HCT116 (cell line): ENCODE results near the gene SLC36A2. TPM values are rescaled to one million over a fixed set of nuclear protein-coding genes. Genes with fewer than 3 reads are reported as not detected.

Experiments used
- ATAC-seq: fragments of 200-7000 bp; cut with Tn5 transposase; 2 replicates; pipeline ENCODE4 v1.9.1; 2020; ENCODE audit warnings: mild to moderate bottlenecking, moderate library complexity
- BruUV-seq: library from RNA; stranded (reverse); fragments of 400-500 nt; replicated peaks from 2 replicates; lab custom pipeline; 2021; lab: Mats Ljungman, UMichigan
- CTCF ChIA-PET: fragments of 300-600 bp; sonication (Branson Sonifier 250); formaldehyde crosslinking; loops from one replicate; lab custom pipeline; 2021; ENCODE audit warnings: antibody characterized with exemption; lab: Charles Lee
- POLR2A ChIA-PET: fragments of 300-600, 350-600 bp; sonication (Branson Sonifier 250); formaldehyde crosslinking; loops from one replicate; lab custom pipeline; 2021; ENCODE audit warnings: antibody characterized with exemption; lab: Charles Lee
- RAD21 ChIA-PET, 2 experiments: fragments of 300-600 bp; sonication (Branson Sonifier 250); formaldehyde crosslinking; loops; one replicate each; lab custom pipeline; 2023; ENCODE audit warnings: low total read pairs in 2 of 2; ENCODE audit not compliant: uncharacterized antibody in 2 of 2, unreplicated experiment in 2 of 2, low non-redundant PET in 1 of 2; lab: Charles Lee
- DNase-seq: peaks from one replicate; pipeline ENCODE4 v3.0.0-alpha.2; 2010; ENCODE audit warnings: low read depth, low spot score
- H2AFZ ChIP-seq: fragments of 200-600 bp; shearing (Covaris generic), sonication (generic); 2 replicates; pipeline ENCODE4 v1.6.1; 2017; ENCODE audit warnings: low read depth, mixed run types, mixed read lengths, antibody characterized with exemption, low read length; ENCODE audit not compliant: poor library complexity, severe bottlenecking
- H3K27ac ChIP-seq: 2 replicates; pipeline ENCODE4 v1.5.1; 2012; ENCODE audit warnings: low read depth, low read length
- H3K27me3 ChIP-seq: fragments of 200-600 bp; sonication (generic); 2 replicates; pipeline ENCODE4 v1.6.1; 2016; ENCODE audit warnings: mixed run types, low read length, mixed read lengths; ENCODE audit not compliant: insufficient read depth
- H3K36me3 ChIP-seq, 2 experiments: fragments of 200-500 bp in 1 of 2; fragments of 200-600 bp in 1 of 2; sonication (Bioruptor generic) in 1 of 2; sonication (generic) in 1 of 2; 2 replicates each; pipeline versions ENCODE4 v1.5.1 to v1.6.1; 2014 to 2016; ENCODE audit warnings: low read length in 2 of 2, inconsistent platforms in 1 of 2, mixed read lengths in 1 of 2, mixed run types in 1 of 2; ENCODE audit not compliant: insufficient read depth in 2 of 2, control insufficient read depth in 1 of 2
- H3K4me1 ChIP-seq, 2 experiments: fragments of 200-600 bp in 1 of 2; sonication (generic) in 1 of 2; 2 replicates each; pipeline versions ENCODE4 v1.5.1 to v1.6.1; 2012 to 2017; ENCODE audit warnings: low read length in 2 of 2, inconsistent platforms in 1 of 2, mild to moderate bottlenecking in 1 of 2, mixed read lengths in 1 of 2, mixed run types in 1 of 2, moderate library complexity in 1 of 2; ENCODE audit not compliant: insufficient read depth in 2 of 2, control insufficient read depth in 1 of 2
- H3K4me2 ChIP-seq: fragments of 200-600 bp; sonication (generic); 2 replicates; pipeline ENCODE4 v1.6.1; 2017; ENCODE audit warnings: mixed run types, low read length, mixed read lengths
- H3K4me3 ChIP-seq, 2 experiments: fragments of 200-600 bp in 1 of 2; sonication (generic) in 1 of 2; replicated peaks in 1 of 2; 2 replicates each; pipeline ENCODE4 v1.5.1; 2011 to 2016; ENCODE audit warnings: low read length in 2 of 2, control low read depth in 1 of 2, low read depth in 1 of 2, mild to moderate bottlenecking in 1 of 2, mixed read lengths in 1 of 2, mixed run types in 1 of 2
- H3K79me2 ChIP-seq: fragments of 200-600 bp; sonication (generic); 2 replicates; pipeline ENCODE4 v1.6.1; 2017; ENCODE audit warnings: mild to moderate bottlenecking, mixed run types, low read length, moderate library complexity, mixed read lengths; ENCODE audit not compliant: insufficient read depth
- H3K9ac ChIP-seq: fragments of 200-600 bp; sonication (generic); 2 replicates; pipeline ENCODE4 v1.6.1; 2016; ENCODE audit warnings: low read length, mixed read lengths
- H3K9me2 ChIP-seq: fragments of 200-600 bp; sonication (generic), shearing (Covaris generic); 2 replicates; pipeline ENCODE4 v1.6.1; 2017; ENCODE audit warnings: mixed run types, mild to moderate bottlenecking, moderate library complexity; ENCODE audit not compliant: insufficient read depth
- H3K9me3 ChIP-seq, 2 experiments: fragments of 200-500 bp in 1 of 2; fragments of 200-600 bp in 1 of 2; sonication (Bioruptor generic) in 1 of 2; sonication (generic) in 1 of 2; 2 replicates each; pipeline ENCODE4 v1.6.1; 2014 to 2017; ENCODE audit warnings: low read length in 2 of 2, mixed read lengths in 2 of 2, inconsistent platforms in 1 of 2, low read depth in 1 of 2, mild to moderate bottlenecking in 1 of 2, mixed run types in 1 of 2, moderate library complexity in 1 of 2; ENCODE audit not compliant: control insufficient read depth in 1 of 2, insufficient read depth in 1 of 2
- H4K20me1 ChIP-seq: fragments of 200-600 bp; sonication (generic), shearing (Covaris generic); 2 replicates; pipeline ENCODE4 v1.6.1; 2017; ENCODE audit warnings: mixed run types, mild to moderate bottlenecking, moderate library complexity; ENCODE audit not compliant: insufficient read depth
- CEBPB ChIP-seq: IDR thresholded peaks from 2 replicates; pipeline ENCODE4 v1.6.1; 2012; ENCODE audit warnings: low read depth
- EZH2 ChIP-seq: fragments of 200-600 bp; sonication (generic); IDR thresholded peaks from 2 replicates; pipeline ENCODE4 v1.6.1; 2017; ENCODE audit warnings: antibody characterized with exemption, mixed run types
- EZH2phosphoT487 ChIP-seq: fragments of 200-600 bp; IDR thresholded peaks from 2 replicates; pipeline ENCODE4 v1.6.1; 2018; ENCODE audit warnings: antibody characterized with exemption, borderline replicate concordance
- FOSL1 ChIP-seq: IDR thresholded peaks from 2 replicates; pipeline ENCODE4 v1.6.1; 2012; ENCODE audit warnings: low read depth
- POLR2A ChIP-seq: IDR thresholded peaks from 2 replicates; pipeline ENCODE4 v1.7.0; 2011; ENCODE audit warnings: borderline replicate concordance; ENCODE audit not compliant: insufficient read depth, insufficient read length; ENCODE audit errors: extremely low read depth
- RAD21 ChIP-seq: IDR thresholded peaks from 2 replicates; pipeline ENCODE4 v1.6.1; 2012; ENCODE audit warnings: low read depth, mild to moderate bottlenecking
- REST ChIP-seq: IDR thresholded peaks from 2 replicates; pipeline ENCODE4 v1.6.1; 2012; ENCODE audit warnings: low read depth
- SIN3A ChIP-seq: IDR thresholded peaks from 2 replicates; pipeline ENCODE4 v1.6.1; 2012; ENCODE audit warnings: low read depth
- TCF7L2 ChIP-seq: IDR thresholded peaks from 2 replicates; pipeline ENCODE4 v1.7.0; 2011; ENCODE audit warnings: borderline replicate concordance, inconsistent platforms; ENCODE audit not compliant: insufficient read depth, insufficient read length; ENCODE audit errors: extremely low read depth
- ZNF274 ChIP-seq: fragments of 200-500 bp; sonication (Bioruptor generic); IDR thresholded peaks from 2 replicates; pipeline ENCODE4 v1.6.1; 2014; ENCODE audit warnings: mild to moderate bottlenecking, low read depth, low read length, inconsistent platforms
- intact Hi-C: fragments of 100-400 bp; cut with micrococcal nuclease; formaldehyde crosslinking; loops from 2 replicates; pipeline ENCODE4 v1.10.0; 2022
- total RNA-seq: library from RNA; stranded (reverse); gene quantifications from one replicate; pipeline ENCODE4 v1.2.1, GENCODE V29; 2021; ENCODE audit not compliant: unreplicated experiment

SLC36A2 gene
- total RNA-seq, 1 experiment from 2014 or later: not detected

DNA sequence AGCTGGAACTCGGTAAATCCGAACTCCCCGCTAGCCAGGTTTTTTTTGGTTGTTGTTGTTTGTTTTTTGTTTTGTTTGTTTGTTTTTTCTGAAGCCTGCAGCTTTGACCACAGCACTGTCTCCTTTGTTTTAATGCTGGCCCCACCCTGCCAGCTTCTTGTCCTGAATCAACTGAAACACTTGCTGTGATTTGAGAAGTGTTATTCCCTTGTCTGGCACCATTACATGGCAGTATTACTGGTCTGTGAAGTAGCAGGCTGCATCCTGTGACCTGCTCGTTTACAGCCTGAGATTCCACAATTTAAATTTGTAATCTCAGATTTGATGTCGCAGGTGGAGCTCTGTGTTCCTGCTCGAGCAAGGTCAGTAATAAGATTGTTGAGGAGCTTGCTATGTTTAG, 1.4 kb upstream of the SLC36A2 start:
- DNase-seq: no peak
- TF ChIP-seq TCF7L2 (no peak), CEBPB (no peak), FOSL1 (no peak), REST (no peak), EZH2 (no peak)
- Histone ChIP-seq H3K9ac (no peak overlapping the region), H3K4me3 (no peak overlapping the region), H3K4me2 (no peak overlapping the region), H3K36me3 (no peaks in the 10 kb centered on the region), H3K9me3 (no peaks in the 10 kb centered on the region), H3K4me1 (no peaks in the 10 kb centered on the region), H3K27me3 (peaks cover 47% of the 10 kb centered on the region), H3K27ac (no peak overlapping the region), H4K20me1 (no peaks in the 10 kb centered on the region), H2AFZ (no peak overlapping the region), H3K9me2 (no peaks in the 10 kb centered on the region), H3K79me2 (no peaks in the 10 kb centered on the region)
- no peak for ATAC-seq
- ChIA-PET CTCF (no interaction called here), POLR2A (no interaction called here), RAD21 (no interaction called here)
- BruUV-seq: no TSS peak
- intact Hi-C loops: no loop called here

DNA sequence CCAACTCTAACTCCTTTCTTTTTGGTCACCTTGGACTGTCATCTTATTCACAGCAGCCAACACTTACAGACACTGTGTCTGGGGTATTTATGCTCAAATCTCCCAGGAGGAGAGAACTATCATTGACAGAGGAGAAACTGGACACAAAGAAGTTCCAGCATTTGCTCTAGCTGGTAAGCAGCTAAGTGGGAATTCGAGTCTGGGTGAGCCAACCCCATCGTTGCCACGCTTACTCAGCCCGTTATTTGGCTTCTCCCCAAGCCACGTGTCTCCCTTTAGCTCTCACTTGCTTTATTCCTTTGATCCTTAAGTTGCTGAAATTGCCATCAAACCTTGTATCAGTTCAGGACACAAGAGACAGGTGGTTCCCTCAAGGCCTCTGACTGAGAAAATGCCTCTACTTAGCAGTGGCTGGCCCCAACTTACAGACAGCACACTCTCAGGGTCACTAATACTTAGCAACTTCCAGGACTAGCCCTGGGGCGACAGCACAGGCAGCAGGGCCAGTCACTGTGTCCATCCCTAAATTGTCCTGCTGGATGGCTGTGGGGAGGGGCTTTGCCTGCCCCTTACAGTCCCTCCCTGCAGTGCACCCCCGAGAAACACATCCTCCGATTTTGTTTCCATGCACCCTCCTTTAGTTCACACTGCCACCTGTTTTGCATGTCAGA, 1.4 kb downstream of the SLC36A2 start:
- DNase-seq: no peak
- POLR2A ChIA-PET: no interaction called here
- no TSS peak for BruUV-seq

More for the DNA sequence above, 1.4 kb downstream of the SLC36A2 start:
- Histone ChIP-seq H3K27me3 (peaks cover 75% of the 10 kb centered on the region), H3K79me2 (no peaks in the 10 kb centered on the region), H3K27ac (no peak overlapping the region), H3K4me1 (no peaks in the 10 kb centered on the region), H2AFZ (no peak overlapping the region), H3K36me3 (no peaks in the 10 kb centered on the region), H3K9ac (no peak overlapping the region), H3K4me3 (no peak overlapping the region), H3K4me2 (no peak overlapping the region), H3K9me3 (no peaks in the 10 kb centered on the region), H3K9me2 (no peaks in the 10 kb centered on the region), H4K20me1 (no peaks in the 10 kb centered on the region)
- ChIA-PET RAD21 (no interaction called here), CTCF (no interaction called here)
- no peak; the same call in 1 of the 2 replicates for ATAC-seq
- intact Hi-C loops: no loop called here
- TF ChIP-seq CEBPB (no peak), TCF7L2 (no peak), EZH2phosphoT487 (no peak), RAD21 (no peak), ZNF274 (no peak), POLR2A (no peak), SIN3A (no peak), EZH2 (no peak)
